Duodenal mucosa (tissue), 2 donors: ENCODE data around the gene ACBD6.

ENCODE experiments used
- H3K27ac ChIP-seq: one replicate; pipeline ENCODE4 v1.7.0; 2013; ENCODE audit warnings: low read depth, low read length
- H3K27me3 ChIP-seq, 2 donors: one replicate each; pipeline ENCODE4 v1.7.0; 2013; ENCODE audit warnings: low read length in 2 of 2, control low read depth in 1 of 2; ENCODE audit not compliant: insufficient read depth in 2 of 2, control insufficient read depth in 1 of 2
- H3K36me3 ChIP-seq, 2 donors: one replicate each; pipeline ENCODE4 v1.7.0; 2013; ENCODE audit warnings: low read length in 2 of 2, control low read depth in 1 of 2; ENCODE audit not compliant: insufficient read depth in 2 of 2, control insufficient read depth in 1 of 2
- H3K4me1 ChIP-seq, 2 donors: one replicate each; pipeline ENCODE4 v1.7.0; 2013; ENCODE audit warnings: low read length in 2 of 2, control low read depth in 1 of 2; ENCODE audit not compliant: insufficient read depth in 2 of 2, control insufficient read depth in 1 of 2
- H3K4me3 ChIP-seq, 2 donors: one replicate each; pipeline ENCODE4 v1.7.0; 2013; ENCODE audit warnings: low read length in 2 of 2, low read depth in 1 of 2
- H3K9ac ChIP-seq, 2 donors: one replicate each; pipeline ENCODE4 v1.7.0; 2013; ENCODE audit warnings: low read length in 2 of 2, low read depth in 1 of 2
- H3K9me3 ChIP-seq, 2 donors: one replicate each; pipeline ENCODE4 v1.7.0; 2013; ENCODE audit warnings: low read length in 2 of 2, control low read depth in 1 of 2; ENCODE audit not compliant: control insufficient read depth in 1 of 2

The ACBD6 gene

DNA sequence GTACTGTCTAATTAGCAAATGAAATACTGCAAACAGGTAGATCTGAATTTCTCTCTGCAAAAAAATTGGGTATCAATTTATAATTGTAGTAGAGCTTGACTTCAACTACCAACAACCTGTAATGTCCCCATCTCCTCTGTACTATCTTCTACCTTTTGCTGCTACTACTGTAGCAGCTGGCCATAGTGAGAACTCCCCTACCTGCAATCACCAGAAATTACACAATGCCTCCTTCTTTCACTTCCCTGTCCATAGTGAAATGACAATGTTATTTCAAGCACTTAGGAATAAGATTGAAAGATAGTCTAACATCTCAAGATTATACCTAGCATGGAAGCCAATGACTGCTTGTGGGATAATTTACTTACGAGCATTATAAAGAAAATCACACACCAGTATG lies 100.4 kb downstream of the ACBD6 start:
- Histone ChIP-seq H3K27ac (no peak overlapping the region), H3K4me1 (no peaks in the 10 kb centered on the region), H3K27me3 (no peaks in the 10 kb centered on the region), H3K4me3 (no peak overlapping the region), H3K36me3 (no peaks in the 10 kb centered on the region), H3K9me3 (no peaks in the 10 kb centered on the region), H3K9ac (no peak overlapping the region)

DNA sequence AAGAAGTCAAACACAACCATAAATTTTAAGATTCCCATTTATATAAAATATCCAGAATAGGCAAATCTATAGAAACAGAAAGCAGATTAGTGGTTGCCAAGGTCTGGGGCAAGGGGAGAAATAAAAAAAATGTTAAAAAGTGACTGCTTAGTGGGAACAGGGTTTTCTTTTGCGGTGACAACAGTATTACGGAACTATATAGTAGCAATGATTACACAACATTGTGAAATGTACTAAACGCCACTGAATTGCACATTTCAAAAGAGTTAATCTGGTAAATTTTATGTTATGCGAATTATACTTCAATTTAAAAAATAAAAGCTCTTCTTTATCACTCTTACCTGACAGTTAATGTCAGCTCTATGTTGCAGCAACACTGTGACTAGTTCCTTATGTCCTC lies 105.2 kb downstream of the ACBD6 start:
- no peak overlapping the region for H3K4me3 ChIP-seq
- H3K27ac ChIP-seq: no peak overlapping the region
- peaks cover 0 to 3% of the 10 kb centered on the region in 2 donors for H3K36me3 ChIP-seq
- no peak overlapping the region for H3K9ac ChIP-seq
- H3K4me1 ChIP-seq: no peaks in the 10 kb centered on the region
- no peaks in the 10 kb centered on the region for H3K9me3 ChIP-seq
- no peaks in the 10 kb centered on the region for H3K27me3 ChIP-seq

DNA sequence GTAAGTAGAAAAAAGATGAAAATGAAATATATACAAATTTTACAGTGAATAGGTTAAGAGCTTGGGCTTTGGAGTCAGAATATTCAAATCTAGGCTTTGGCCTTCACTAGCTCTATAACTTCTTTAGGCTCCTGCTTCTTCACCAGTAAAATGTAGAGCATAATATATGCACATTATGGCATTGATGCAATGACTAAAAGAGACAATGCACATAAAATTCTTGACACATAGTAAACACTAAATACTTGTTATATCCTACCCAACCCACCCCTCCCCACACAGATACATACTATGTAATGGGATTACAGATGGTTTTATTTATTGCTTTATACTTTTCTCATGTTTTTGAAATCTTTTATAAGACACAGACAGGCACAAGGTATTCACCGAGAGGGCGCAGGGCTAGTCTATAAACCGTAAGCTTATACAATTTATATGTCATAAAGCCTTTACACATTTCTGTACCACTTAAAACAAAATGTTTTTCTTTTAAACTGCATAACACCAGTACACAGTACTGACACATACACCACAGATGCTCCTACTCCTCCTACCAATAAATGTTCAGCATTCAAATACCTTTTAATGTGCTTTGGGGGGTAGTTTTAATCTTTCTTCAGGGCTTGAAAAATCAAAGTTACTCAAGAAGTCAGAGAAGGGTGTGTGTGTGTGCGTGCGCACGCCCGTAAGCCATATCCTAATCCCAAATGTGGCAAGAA lies 109.8 kb downstream of the ACBD6 start:
- Histone ChIP-seq H3K27me3 (no peaks in the 10 kb centered on the region), H3K27ac (no peak overlapping the region)

GRCh38 chr1:180392020-180392419 lies 110.4 kb downstream of the ACBD6 start:
- no peaks in the 10 kb centered on the region for H3K27me3 ChIP-seq
- H3K9ac ChIP-seq: no peak overlapping the region
- H3K27ac ChIP-seq: no peak overlapping the region
- H3K4me1 ChIP-seq: no peaks in the 10 kb centered on the region
- H3K9me3 ChIP-seq: no peaks in the 10 kb centered on the region
- no peak overlapping the region for H3K4me3 ChIP-seq
- H3K36me3 ChIP-seq: peaks cover 3% of the 10 kb centered on the region in 2 donors

More for the DNA sequence above, 109.8 kb downstream of the ACBD6 start:
- Histone ChIP-seq H3K9me3 (no peaks in the 10 kb centered on the region), H3K4me3 (no peak overlapping the region), H3K36me3 (peaks cover 0 to 3% of the 10 kb centered on the region in 2 donors), H3K9ac (no peak overlapping the region), H3K4me1 (no peaks in the 10 kb centered on the region)

DNA sequence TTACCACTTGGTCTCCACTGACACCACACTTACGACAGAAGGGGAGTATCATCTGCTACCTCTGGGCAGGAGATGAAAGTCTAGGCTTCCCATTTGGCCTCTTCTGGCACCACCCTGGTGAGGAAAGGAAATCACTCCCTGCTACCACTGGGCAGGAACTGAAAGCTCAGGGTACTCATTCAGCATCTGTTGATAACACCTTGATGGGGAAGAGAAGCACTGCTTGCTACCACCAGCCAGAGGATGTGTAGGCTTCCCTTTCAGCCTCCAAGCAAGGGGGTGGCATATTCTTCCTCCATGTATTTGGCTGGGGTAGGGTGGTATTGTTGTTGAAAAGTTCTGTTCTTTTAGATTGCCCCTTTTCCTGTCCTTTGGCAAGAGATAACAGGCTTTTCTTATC lies 115.0 kb downstream of the ACBD6 start:
- Histone ChIP-seq H3K9ac (no peak overlapping the region), H3K4me3 (no peak overlapping the region), H3K27ac (no peak overlapping the region), H3K9me3 (peaks cover 9 to 12% of the 10 kb centered on the region in 2 donors), H3K4me1 (no peaks in the 10 kb centered on the region), H3K36me3 (peaks cover 0 to 3% of the 10 kb centered on the region in 2 donors), H3K27me3 (no peaks in the 10 kb centered on the region)

- Histone ChIP-seq H3K27ac (no peak overlapping the region), H3K36me3 (peaks cover 0 to 3% of the 10 kb centered on the region in 2 donors), H3K4me3 (no peak overlapping the region), H3K4me1 (no peaks in the 10 kb centered on the region), H3K27me3 (no peaks in the 10 kb centered on the region), H3K9ac (no peak overlapping the region), H3K9me3 (peaks cover 9 to 12% of the 10 kb centered on the region in 2 donors)
Measured at GRCh38 chr1:180386745-180387367, 115.5 kb downstream of the ACBD6 start.

DNA sequence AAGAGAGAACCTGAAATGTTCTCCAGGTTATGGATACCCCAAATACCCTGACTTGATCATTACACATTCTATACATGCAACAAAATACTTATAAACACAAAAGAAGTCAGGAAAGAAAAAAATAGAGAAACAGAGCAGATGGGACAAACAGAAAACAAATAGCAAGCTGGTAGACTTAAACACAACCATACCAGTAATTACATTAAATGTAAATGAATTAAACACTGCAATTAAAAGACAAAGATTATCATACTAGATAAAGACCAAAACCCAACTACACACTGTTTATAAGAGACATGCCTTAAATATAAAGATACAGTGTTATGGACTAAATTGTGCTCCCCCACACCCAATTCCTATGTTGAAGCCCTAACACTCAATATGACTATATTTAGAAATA lies 117.2 kb downstream of the ACBD6 start:
- Histone ChIP-seq H3K4me3 (no peak overlapping the region), H3K36me3 (peaks cover 0 to 3% of the 10 kb centered on the region in 2 donors), H3K9ac (no peak overlapping the region), H3K4me1 (no peaks in the 10 kb centered on the region), H3K27ac (no peak overlapping the region), H3K9me3 (peaks cover 14 to 18% of the 10 kb centered on the region in 2 donors), H3K27me3 (no peaks in the 10 kb centered on the region)

- Histone ChIP-seq H3K36me3 (peaks cover 0 to 3% of the 10 kb centered on the region in 2 donors), H3K4me3 (no peak overlapping the region), H3K27me3 (no peaks in the 10 kb centered on the region), H3K9ac (no peak overlapping the region), H3K4me1 (no peaks in the 10 kb centered on the region), H3K9me3 (peaks cover 20 to 25% of the 10 kb centered on the region in 2 donors), H3K27ac (no peak overlapping the region)
Measured at GRCh38 chr1:180384286-180385005, 117.9 kb downstream of the ACBD6 start.

- Histone ChIP-seq H3K27ac (no peak overlapping the region), H3K4me1 (no peaks in the 10 kb centered on the region), H3K27me3 (no peaks in the 10 kb centered on the region), H3K36me3 (peaks cover 0 to 3% of the 10 kb centered on the region in 2 donors), H3K9me3 (peaks cover 27 to 35% of the 10 kb centered on the region in 2 donors), H3K4me3 (no peak overlapping the region), H3K9ac (no peak overlapping the region)
Measured at GRCh38 chr1:180382326-180383115, 119.9 kb downstream of the ACBD6 start.
